Activated B cell treated with CpG ODN at 0.5 μM for 24 hours (primary cell): ENCODE measurements around the gene CLEC4M. TPM values are rescaled to one million over a fixed set of nuclear protein-coding genes. Genes with fewer than 3 reads are reported as not detected.

Experiments used
- ATAC-seq: fragments of 200-7000 bp; cut with Tn5 transposase; one replicate; pipeline ENCODE4 v1.10.0; 2021; ENCODE audit warnings: low read depth, mild to moderate bottlenecking, moderate library complexity
- CTCF ChIA-PET: fragments of 350-600 bp; sonication (Branson Sonifier 250); formaldehyde crosslinking; loops from one replicate; lab custom pipeline; 2021; ENCODE audit warnings: antibody characterized with exemption; lab: Charles Lee
- POLR2A ChIA-PET: fragments of 350-600 bp; sonication (Branson Sonifier 250); formaldehyde crosslinking; loops from one replicate; lab custom pipeline; 2021; ENCODE audit warnings: antibody characterized with exemption; lab: Charles Lee
- DNase-seq: peaks from one replicate; pipeline ENCODE4 v3.0.0; 2022
- H3K27ac Mint-ChIP-seq: one replicate; pipeline ENCODE4 v1.8.0; 2020; ENCODE audit warnings: mixed read lengths
- H3K27me3 Mint-ChIP-seq: one replicate; pipeline ENCODE4 v1.8.0; 2021; ENCODE audit warnings: mixed read lengths
- H3K36me3 Mint-ChIP-seq: one replicate; pipeline ENCODE4 v1.8.0; 2021; ENCODE audit warnings: low read depth, mixed read lengths
- H3K4me1 Mint-ChIP-seq: one replicate; pipeline ENCODE4 v1.8.0; 2021; ENCODE audit warnings: mixed read lengths
- H3K4me3 Mint-ChIP-seq: one replicate; pipeline ENCODE4 v1.8.0; 2020; ENCODE audit warnings: mild to moderate bottlenecking, mixed read lengths
- H3K9me3 Mint-ChIP-seq: one replicate; pipeline ENCODE4 v1.8.0; 2020; ENCODE audit warnings: mixed read lengths
- CTCF ChIP-seq: fragments of 200-600 bp; IDR thresholded peaks from one replicate; pipeline ENCODE4 v1.8.0; 2022; ENCODE audit warnings: antibody characterized with exemption, mild to moderate bottlenecking
- intact Hi-C: fragments of 100-400 bp; cut with micrococcal nuclease; formaldehyde crosslinking; loops from one replicate; pipeline ENCODE4 v1.15.1; 2024
- total RNA-seq: library from RNA; stranded (reverse); gene quantifications from 2 replicates; pipeline ENCODE4 v1.2.3, GENCODE V29; 2022

The CLEC4M gene
- total RNA-seq, 1 donor from 2014 or later, result 1.3 TPM

DNA sequence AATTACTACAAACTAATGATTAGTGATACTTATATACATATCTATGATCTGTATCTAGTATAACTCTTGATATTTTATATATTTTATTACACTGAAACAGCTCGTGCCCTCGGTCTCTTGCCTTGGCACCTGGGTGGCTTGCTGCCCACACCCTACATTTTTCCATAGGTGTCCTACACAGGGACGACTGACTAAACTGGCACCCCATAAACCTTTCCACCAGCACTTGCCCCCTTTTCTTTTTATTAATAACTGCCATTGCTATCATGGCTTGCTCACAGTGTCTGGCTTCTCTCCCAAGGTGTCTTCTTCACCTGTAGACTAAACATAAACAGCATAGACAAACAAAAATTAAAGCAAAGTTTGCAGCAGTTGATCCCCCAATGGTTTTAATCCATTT lies 30.4 kb downstream of the CLEC4M start:
- POLR2A ChIA-PET, result no interaction called here
- CTCF ChIA-PET, result interaction anchor here (1.2 kb wide), 1 partner anchor 141 kb away, joined by 3 read pairs; no protein-coding TSS in a partner anchor

DNA sequence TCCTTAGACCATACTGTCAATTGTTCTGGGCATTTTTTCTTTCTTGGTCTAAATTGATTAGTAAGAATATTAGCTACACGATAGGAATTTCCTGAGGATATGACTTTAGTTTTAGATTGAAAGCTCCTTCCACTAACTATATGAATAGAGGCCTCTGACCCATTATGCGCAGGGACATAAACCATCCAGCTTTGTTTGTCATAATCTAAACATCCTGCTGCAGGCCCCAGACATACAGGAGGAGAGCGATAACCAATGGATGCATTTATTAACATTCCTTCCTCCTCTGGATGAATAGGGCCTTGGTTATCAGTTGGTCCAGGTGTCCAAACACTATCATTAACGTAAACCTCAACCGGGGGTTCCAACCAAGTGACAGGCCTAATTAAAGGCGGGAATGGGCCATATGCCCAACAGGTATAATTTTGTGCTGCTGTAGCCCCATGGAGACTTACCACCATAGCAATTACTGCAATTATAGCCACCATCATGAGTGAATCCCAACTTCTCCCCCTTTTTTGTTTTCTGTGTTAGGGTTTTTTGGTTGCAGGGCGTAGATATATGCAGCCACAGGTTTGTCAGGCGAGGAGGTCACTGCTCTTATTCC lies 32.6 kb downstream of the CLEC4M start:
- Mint-ChIP-seq H3K9me3 (peaks cover 3% of the 10 kb centered on the region), H3K36me3 (no peaks in the 10 kb centered on the region), H3K4me1 (peaks cover 17% of the 10 kb centered on the region), H3K27ac (no peak overlapping the region), H3K27me3 (peaks cover 2% of the 10 kb centered on the region), H3K4me3 (no peak overlapping the region)
- CTCF ChIA-PET, result interaction anchor here (2.0 kb wide), 1 partner anchor 115 kb away, joined by 8 read pairs; the partner anchor contains the start of gene TRAPPC5
- ATAC-seq, result no peak
- intact Hi-C loops, result no loop called here
- DNase-seq, result no peak
- POLR2A ChIA-PET, result no interaction called here
- TF ChIP-seq CTCF, result no peak

More for the DNA sequence above, 30.4 kb downstream of the CLEC4M start:
- H3K27me3 Mint-ChIP-seq, result peaks cover 11% of the 10 kb centered on the region
- intact Hi-C loops, result no loop called here
- ATAC-seq, result no peak
- DNase-seq, result no peak
- H3K36me3 Mint-ChIP-seq, result no peaks in the 10 kb centered on the region
- no peak overlapping the region for H3K27ac Mint-ChIP-seq
- no peak for TF ChIP-seq CTCF
- H3K4me3 Mint-ChIP-seq, result no peak overlapping the region
- H3K9me3 Mint-ChIP-seq, result peaks cover 3% of the 10 kb centered on the region
- peaks cover 14% of the 10 kb centered on the region for H3K4me1 Mint-ChIP-seq

DNA sequence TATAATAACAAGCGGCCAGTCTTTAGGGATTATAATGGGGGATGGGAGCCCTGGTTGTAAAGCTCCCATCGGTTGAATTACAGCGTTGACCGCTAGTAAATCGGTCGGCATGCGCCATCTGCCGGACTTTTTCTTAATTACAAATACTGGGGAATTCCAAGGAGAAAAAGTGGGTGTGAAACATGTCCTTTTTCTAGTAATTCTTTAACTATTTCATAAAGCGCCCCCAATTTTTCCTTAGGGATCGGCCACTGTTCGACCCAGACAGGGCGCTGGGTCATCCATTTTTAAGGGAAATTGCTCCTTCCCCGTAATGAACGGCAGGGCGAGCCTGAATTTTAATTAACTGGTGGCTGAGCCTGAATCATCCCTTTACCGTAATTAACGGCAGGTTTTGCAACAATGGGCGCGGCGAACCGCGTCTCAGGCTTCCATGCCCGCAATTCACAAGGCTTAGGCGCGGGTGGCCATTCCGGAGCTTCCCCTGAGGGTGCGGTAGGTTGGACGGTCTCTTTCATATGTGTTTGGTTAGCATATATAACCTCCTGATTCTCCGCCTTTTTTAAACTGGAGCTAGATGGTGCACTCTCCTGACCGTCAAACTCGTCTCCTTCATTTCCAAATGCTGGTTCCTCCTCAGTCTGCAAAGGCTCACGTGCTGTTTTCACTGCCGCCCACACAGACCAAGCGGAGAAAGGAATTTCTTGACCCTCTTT lies 36.8 kb downstream of the CLEC4M start:
- no peak for TF ChIP-seq CTCF
- ATAC-seq (peak; percentile 76), DNase-seq (peak; percentile 35)
- Mint-ChIP-seq H3K36me3 (no peaks in the 10 kb centered on the region), H3K27ac (peak overlapping the region; percentile 46), H3K27me3 (peaks cover 13% of the 10 kb centered on the region), H3K9me3 (peaks cover 4% of the 10 kb centered on the region), H3K4me3 (peak overlapping the region; percentile 66), H3K4me1 (peaks cover 13% of the 10 kb centered on the region)
- ChIA-PET POLR2A (interaction anchor here (0.5 to 4.6 kb wide), 19 partner anchors 16 to 636 kb away, joined by 3 to 45 read pairs (median 7); partner anchors contain the start of genes FCER2, PET100, TRAPPC5 and XAB2), CTCF (interaction anchor here (0.7 to 4.8 kb wide), 34 partner anchors 9 to 697 kb away, joined by 3 to 64 read pairs (median 4); partner anchors contain the start of genes FCER2, MAP2K7, MCEMP1 and TRAPPC5)
- intact Hi-C loops, result loop anchor here (1.0 to 2.0 kb wide), 5 partner anchors 57 to 697 kb away; no protein-coding TSS in a partner anchor

- Mint-ChIP-seq H3K36me3 (no peaks in the 10 kb centered on the region), H3K4me3 (no peak overlapping the region), H3K9me3 (peaks cover 4% of the 10 kb centered on the region), H3K4me1 (peaks cover 16% of the 10 kb centered on the region), H3K27ac (no peak overlapping the region), H3K27me3 (peaks cover 16% of the 10 kb centered on the region)
- DNase-seq (no peak), ATAC-seq (no peak)
- TF ChIP-seq CTCF, result no peak
- intact Hi-C loops, result no loop called here
- ChIA-PET POLR2A (interaction anchor here (0.7 to 4.6 kb wide), 4 partner anchors 18 to 447 kb away, joined by 3 to 45 read pairs (median 4); partner anchors contain the start of genes FCER2 and TRAPPC5), CTCF (interaction anchor here (1.1 to 4.8 kb wide), 10 partner anchors 18 to 234 kb away, joined by 3 to 64 read pairs (median 10); partner anchors contain the start of genes MCEMP1 and TRAPPC5)
Observed at GRCh38 chr19:7801020-7801570, 38.1 kb downstream of the CLEC4M start.
